Glomerular visceral epithelial cell (primary cell): ENCODE measurements around the gene GSTCD.
"Not testable (repeated sequence)": the region's sequence is repeated elsewhere in the genome, so short reads cannot be mapped to it uniquely, and the experiment has no call there.

ENCODE experiments used
- DNase-seq: peaks from one replicate; pipeline ENCODE4 v3.0.0-alpha.2; 2016; ENCODE audit errors: extremely low spot score

The GSTCD gene

GRCh38 chr4:105715692-105716278 is 7.2 kb downstream of the GSTCD start:
- peak; percentile 42 for DNase-seq

- DNase-seq = no peak
Measured at GRCh38 chr4:105719204-105719603, 10.6 kb downstream of the GSTCD start.

- DNase-seq = no peak
Measured at GRCh38 chr4:105725623-105726022, 17.0 kb downstream of the GSTCD start.

- DNase-seq = not testable (repeated sequence)
Measured at GRCh38 chr4:105729895-105730294, 21.3 kb downstream of the GSTCD start.

GRCh38 chr4:105735217-105735616 is 26.6 kb downstream of the GSTCD start:
- not testable (repeated sequence) for DNase-seq

- no peak for DNase-seq
Measured at GRCh38 chr4:105741548-105741947, 33.0 kb downstream of the GSTCD start.

GRCh38 chr4:105748222-105748621 is 39.6 kb downstream of the GSTCD start:
- DNase-seq = no peak

GRCh38 chr4:105751718-105752299 is 43.2 kb downstream of the GSTCD start:
- DNase-seq = no peak

GRCh38 chr4:105753361-105753760 is 44.8 kb downstream of the GSTCD start:
- no peak for DNase-seq

GRCh38 chr4:105755375-105755774 is 46.8 kb downstream of the GSTCD start:
- DNase-seq = peak; percentile 11

- DNase-seq = no peak
Measured at GRCh38 chr4:105758958-105759357, 50.4 kb downstream of the GSTCD start.

GRCh38 chr4:105765690-105766407 is 57.3 kb downstream of the GSTCD start:
- DNase-seq = peak; percentile 84

GRCh38 chr4:105767579-105767978 is 59.0 kb downstream of the GSTCD start:
- no peak for DNase-seq

- not testable (repeated sequence) for DNase-seq
Measured at GRCh38 chr4:105770524-105770923, 61.9 kb downstream of the GSTCD start.

GRCh38 chr4:105772065-105772464 is 63.5 kb downstream of the GSTCD start:
- not testable (repeated sequence) for DNase-seq

GRCh38 chr4:105775760-105776415 is 67.3 kb downstream of the GSTCD start:
- not testable (repeated sequence) for DNase-seq

GRCh38 chr4:105780176-105780575 is 71.6 kb downstream of the GSTCD start:
- no peak for DNase-seq

GRCh38 chr4:105784761-105785160 is 76.2 kb downstream of the GSTCD start:
- DNase-seq = no peak

- DNase-seq = no peak
Measured at GRCh38 chr4:105785792-105786191, 77.2 kb downstream of the GSTCD start.

GRCh38 chr4:105786748-105787147 is 78.2 kb downstream of the GSTCD start:
- DNase-seq = no peak

- no peak for DNase-seq
Measured at GRCh38 chr4:105797225-105797624, 88.6 kb downstream of the GSTCD start.

GRCh38 chr4:105805501-105806120 is 97.0 kb downstream of the GSTCD start:
- DNase-seq = no peak
